K562 treated with DMSO at 1 percent for 12 hours (cell line): ENCODE data around the gene TPP1. TPM values are rescaled to one million over a fixed set of nuclear protein-coding genes. Genes with fewer than 3 reads are reported as not detected.

Source experiments
- total RNA-seq: library from RNA; unstranded; fragments of 300-600 nt; gene quantifications from 2 replicates; pipeline ENCODE4 v1.2.3, GENCODE V29; 2022; ENCODE audit not compliant: insufficient read depth

The TPP1 gene
- 44.7 and 168 TPM in 2 replicates for total RNA-seq

DNA sequence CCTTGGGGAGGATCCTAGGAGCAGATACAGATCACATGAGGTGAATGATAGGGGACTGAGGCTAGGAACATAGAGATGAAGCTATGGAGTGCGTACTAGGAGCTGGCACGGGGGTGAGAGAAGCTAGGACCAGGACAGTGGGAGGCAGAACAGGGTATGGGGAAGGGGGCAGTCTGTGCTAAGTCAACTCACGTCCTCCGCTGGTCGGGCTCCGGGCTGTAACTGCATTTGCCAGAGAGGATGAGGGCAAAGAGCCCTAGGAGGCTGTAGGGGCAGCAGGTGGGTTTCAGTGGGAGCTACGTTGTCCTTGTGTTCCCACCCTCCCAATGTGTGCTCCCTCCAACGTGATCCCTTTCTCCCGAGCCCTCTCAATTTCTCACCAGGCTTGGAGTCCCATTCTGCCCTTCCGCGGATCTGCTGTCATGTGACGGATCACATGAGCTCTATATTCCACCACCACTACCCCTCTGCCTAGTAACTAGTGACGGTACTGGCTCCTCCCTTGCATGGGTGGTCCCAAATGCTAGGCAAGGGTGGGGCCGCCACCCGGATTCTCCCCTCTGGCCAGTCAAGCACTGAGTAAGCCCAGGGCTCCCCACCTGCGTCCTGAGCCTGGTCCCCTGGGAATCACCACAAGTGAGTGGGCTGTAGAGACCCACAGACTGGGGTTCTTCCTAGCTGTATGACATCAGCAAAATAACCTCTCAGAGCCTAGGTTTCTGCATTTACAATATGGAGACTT lies at the start of gene TPP1:
TPP1 (minus strand) TSS at position 419 of the 742 bp plus-strand sequence; CDS start at position 397, 22 bp downstream.

DNA sequence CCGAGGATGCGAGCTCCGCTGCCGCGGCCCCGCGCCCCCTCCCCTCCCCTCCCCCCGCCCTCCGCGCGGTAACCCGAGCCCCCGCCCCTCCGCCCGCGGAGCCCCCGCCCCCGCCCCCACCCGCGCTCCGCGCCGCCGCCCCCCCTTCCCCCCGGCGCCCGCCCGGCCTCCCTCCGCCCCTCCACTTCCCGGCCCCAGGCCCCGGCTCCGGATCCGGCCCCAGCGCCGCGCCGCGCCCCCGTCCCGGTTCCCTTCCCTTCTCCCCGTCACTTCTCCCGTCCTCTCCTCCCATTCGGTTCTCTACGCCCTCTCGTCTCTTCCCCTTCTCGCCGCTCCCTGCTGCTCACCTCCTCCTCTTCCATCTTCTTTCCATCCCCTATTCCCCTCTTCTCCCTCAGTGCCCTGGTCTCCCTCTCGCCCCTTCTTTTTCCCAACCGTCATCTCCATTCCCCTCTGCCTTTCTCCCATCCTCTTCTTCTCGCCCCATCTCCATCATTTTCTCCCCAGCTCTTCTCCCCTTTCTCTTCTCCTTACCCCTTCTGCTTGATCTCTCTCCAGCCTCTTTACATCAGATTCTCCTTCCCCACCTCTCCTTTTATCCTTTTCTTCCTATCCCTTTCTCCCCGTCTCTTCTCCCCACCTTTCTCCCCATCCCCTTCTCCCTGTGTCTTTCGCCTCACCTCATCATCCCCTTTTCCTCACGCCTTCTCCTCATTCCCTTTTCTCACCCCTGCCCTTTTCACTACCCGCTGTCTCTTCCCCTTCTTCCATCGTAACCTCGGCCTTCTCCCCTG lies 36.8 kb upstream of the TPP1 start, which contains the start of gene DCHS1:
DCHS1 (minus strand) TSS at position 20 of the 794 bp plus-strand sequence. CDS start 14,196 bp downstream, outside the sequence.

DNA sequence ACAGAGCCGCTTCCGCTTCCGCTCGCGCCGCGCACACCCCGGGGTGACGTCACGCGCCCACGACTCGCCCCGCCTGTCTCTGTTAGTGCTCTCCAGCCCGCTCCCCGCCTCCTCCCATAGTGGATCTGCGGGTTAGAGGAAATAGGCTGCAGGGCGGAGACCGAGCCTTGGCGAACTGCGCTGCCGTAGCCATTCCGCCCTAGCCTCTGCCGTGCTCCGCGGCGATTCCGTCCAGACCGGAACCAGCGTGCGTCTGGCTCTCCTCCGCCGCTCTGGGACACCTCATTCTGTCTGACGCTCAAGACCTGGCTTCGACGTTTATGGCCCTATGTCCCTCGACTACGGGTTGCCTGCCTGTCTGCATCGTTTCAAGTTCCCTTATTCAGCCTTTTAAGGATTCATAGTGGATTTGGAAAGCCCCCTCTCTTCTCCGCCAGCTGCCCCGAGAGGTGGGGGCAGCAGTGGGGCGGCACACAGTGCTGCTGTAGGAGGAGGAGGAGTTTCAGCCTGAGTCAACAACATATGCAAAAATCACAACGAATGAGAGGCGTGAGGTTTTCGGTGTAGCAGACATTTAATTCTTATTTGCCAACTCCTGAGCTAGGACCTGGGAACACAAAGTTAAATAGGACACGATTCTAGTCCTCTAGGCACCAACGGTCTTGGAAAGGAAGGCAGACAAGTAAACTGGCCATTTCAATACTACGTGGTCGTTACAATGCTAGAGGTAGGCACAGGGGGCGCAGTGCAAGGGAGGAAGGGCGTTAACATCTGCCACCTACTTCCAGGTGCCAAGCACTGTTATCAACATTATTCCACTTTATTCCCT lies 6.8 kb downstream of the TPP1 start, which contains the start of gene TAF10:
TAF10 (minus strand) TSS at position 4 of the 829 bp plus-strand sequence. CDS start 27 bp downstream, outside the sequence.

DNA sequence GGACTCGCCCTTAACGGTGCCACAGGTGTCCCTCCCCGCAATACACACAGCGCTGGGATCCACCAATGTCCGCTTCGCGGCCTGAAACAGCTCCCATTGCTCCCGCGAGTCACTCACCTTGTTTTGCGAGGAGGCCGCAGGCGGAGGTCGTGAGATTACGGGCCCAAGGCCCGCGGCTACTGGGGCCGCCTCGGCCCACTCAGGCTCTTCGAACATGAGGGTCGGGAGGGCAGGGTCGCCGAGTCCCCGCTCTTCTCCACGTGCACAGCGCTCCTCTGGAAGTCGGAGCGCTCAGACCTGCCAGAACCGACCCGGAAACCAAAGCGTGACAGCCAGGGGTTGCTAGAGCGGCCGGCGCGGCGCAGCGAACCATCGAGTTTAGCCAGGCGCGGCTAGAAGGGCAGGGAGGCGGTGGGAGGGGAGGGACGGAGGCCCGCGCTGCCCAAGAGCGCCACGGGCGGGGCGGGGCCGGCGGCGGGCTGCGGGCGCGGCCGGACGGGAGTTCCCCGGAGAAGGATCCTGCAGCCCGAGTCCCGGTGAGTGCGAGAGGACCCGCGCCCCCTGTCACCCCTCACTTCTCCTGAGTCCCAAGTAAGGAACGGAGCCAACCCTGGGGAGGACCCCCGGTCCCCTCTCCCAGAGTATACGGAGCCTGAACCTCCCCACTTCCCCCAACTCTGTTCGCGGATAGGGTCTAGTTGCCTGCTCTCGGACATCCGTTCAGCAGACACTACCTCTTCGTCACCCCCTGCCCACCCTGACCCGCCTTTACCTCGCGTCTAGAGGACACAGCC lies 15.7 kb downstream of the TPP1 start, which contains the start of the genes ILK and RRP8:
ILK (plus strand) TSS at position 488 of the 794 bp plus-strand sequence. CDS start 498 bp downstream, outside the sequence.
RRP8 (minus strand) TSS at position 330 of the 794 bp plus-strand sequence; CDS start at position 216, 114 bp downstream.

Other genes starting within 250 kb of the TPP1 start
- 39.3 and 61.0 TPM in 2 replicates for gene SMPD1, start 228.9 kb downstream of the TPP1 start, total RNA-seq
- gene APBB1, start 200.3 kb downstream of the TPP1 start, total RNA-seq = 1.1 and 1.9 TPM in 2 replicates
- not detected in 2 replicates for gene HPX, start 178.4 kb downstream of the TPP1 start, total RNA-seq
- gene TRIM3, start 145.5 kb downstream of the TPP1 start, total RNA-seq = 6.8 and 16.3 TPM in 2 replicates
- gene ARFIP2, start 138.1 kb downstream of the TPP1 start, total RNA-seq = 32.1 and 37.6 TPM in 2 replicates
- 13.7 and 24.8 TPM in 2 replicates for gene TIMM10B, start 137.9 kb downstream of the TPP1 start, total RNA-seq
- gene DNHD1, start 122.1 kb downstream of the TPP1 start, total RNA-seq = 5.1 and 20.6 TPM in 2 replicates
- gene RRP8, start 15.8 kb downstream of the TPP1 start, total RNA-seq = 13.3 and 13.5 TPM in 2 replicates
- gene ILK, start 15.6 kb downstream of the TPP1 start, total RNA-seq = 92.3 and 120 TPM in 2 replicates
- gene TAF10, start 7.2 kb downstream of the TPP1 start, total RNA-seq = 76.1 and 92.9 TPM in 2 replicates
- 0.20 and 0.67 TPM in 2 replicates for gene DCHS1, start 36.4 kb upstream of the TPP1 start, total RNA-seq
- gene MRPL17, start 63.9 kb upstream of the TPP1 start, total RNA-seq = 52.5 and 70.2 TPM in 2 replicates
- not detected in 2 replicates for gene OR2AG2, start 152.6 kb upstream of the TPP1 start, total RNA-seq
- not detected in 2 replicates for gene OR2AG1, start 163.6 kb upstream of the TPP1 start, total RNA-seq
- gene OR6A2, start 180.3 kb upstream of the TPP1 start, total RNA-seq = 0.17 TPM in 1 of 2 replicates, not detected in the other
- gene OR10A5, start 226.3 kb upstream of the TPP1 start, total RNA-seq = not detected in 2 replicates
- gene OR10A2, start 243.6 kb upstream of the TPP1 start, total RNA-seq = not detected in 2 replicates